ENCODE data around the gene HMGCS1.

GRCh38 chr5:43298443-43298842 is 14.8 kb downstream of the HMGCS1 start:
- TF ChIP-seq POLR2A (IDR thresholded peaks at IDR 0.05): no peak
- TF ChIP-seq, protein P1, sequence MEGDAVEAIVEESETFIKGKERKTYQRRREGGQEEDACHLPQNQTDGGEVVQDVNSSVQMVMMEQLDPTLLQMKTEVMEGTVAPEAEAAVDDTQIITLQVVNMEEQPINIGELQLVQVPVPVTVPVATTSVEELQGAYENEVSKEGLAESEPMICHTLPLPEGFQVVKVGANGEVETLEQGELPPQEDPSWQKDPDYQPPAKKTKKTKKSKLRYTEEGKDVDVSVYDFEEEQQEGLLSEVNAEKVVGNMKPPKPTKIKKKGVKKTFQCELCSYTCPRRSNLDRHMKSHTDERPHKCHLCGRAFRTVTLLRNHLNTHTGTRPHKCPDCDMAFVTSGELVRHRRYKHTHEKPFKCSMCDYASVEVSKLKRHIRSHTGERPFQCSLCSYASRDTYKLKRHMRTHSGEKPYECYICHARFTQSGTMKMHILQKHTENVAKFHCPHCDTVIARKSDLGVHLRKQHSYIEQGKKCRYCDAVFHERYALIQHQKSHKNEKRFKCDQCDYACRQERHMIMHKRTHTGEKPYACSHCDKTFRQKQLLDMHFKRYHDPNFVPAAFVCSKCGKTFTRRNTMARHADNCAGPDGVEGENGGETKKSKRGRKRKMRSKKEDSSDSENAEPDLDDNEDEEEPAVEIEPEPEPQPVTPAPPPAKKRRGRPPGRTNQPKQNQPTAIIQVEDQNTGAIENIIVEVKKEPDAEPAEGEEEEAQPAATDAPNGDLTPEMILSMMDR (IDR thresholded peaks at IDR 0.05 in 4 of 5, conservative IDR thresholded peaks at IDR 0.05 in 1 of 5): no peak

Measured in gastrocnemius medialis (tissue), 4 donors.